Measurements from ENCODE around the gene RNF208.

DNA sequence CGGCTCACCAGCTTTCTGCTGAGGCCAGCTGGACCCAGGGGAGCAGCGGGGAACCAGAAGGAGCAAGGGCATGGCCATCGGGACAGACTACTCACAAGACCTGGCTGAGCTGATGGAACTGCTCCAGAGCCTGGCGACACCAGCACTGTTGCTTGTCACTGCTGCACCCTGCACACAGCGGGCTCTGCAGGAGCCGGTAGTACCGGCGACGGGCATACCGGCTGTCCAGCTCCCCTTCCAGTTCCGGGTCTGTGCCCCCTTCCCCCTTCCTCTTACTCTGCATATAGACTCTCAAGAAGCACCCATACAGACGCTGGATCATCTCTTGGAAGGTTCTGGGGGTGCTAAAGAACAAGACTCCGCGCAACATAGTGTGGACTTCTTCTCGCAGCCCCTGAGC, 34.7 kb downstream of the RNF208 start:
- no peak for TF ChIP-seq POLR2A (IDR thresholded peaks at IDR 0.05)
- TF ChIP-seq, protein P1, sequence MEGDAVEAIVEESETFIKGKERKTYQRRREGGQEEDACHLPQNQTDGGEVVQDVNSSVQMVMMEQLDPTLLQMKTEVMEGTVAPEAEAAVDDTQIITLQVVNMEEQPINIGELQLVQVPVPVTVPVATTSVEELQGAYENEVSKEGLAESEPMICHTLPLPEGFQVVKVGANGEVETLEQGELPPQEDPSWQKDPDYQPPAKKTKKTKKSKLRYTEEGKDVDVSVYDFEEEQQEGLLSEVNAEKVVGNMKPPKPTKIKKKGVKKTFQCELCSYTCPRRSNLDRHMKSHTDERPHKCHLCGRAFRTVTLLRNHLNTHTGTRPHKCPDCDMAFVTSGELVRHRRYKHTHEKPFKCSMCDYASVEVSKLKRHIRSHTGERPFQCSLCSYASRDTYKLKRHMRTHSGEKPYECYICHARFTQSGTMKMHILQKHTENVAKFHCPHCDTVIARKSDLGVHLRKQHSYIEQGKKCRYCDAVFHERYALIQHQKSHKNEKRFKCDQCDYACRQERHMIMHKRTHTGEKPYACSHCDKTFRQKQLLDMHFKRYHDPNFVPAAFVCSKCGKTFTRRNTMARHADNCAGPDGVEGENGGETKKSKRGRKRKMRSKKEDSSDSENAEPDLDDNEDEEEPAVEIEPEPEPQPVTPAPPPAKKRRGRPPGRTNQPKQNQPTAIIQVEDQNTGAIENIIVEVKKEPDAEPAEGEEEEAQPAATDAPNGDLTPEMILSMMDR (IDR thresholded peaks at IDR 0.05), result no peak
